Left lung (tissue), 10 donors: ENCODE results near the gene PEAR1. TPM values are rescaled to one million over a fixed set of nuclear protein-coding genes. Genes with fewer than 3 reads are reported as not detected.

Experiments used
- ATAC-seq: fragments of 200-7000 bp; cut with Tn5 transposase; one replicate; pipeline ENCODE4 v1.9.1; 2020; ENCODE audit warnings: moderate library complexity
- DNase-seq, 4 donors: peaks; one replicate each; pipeline ENCODE4 v3.0.0-alpha.2; 2013 to 2020
- H3K27ac ChIP-seq, 2 donors: fragments of 200-600 bp; sonication (generic) in 1 of 2; one replicate each; pipeline versions ENCODE4 v1.5.0 to v1.8.0; 2020 to 2021
- H3K27me3 ChIP-seq, 2 donors: fragments of 200-600 bp; sonication (generic) in 1 of 2; one replicate each; pipeline versions ENCODE4 v1.5.0 to v1.8.0; 2020 to 2021
- H3K36me3 ChIP-seq, 2 donors: fragments of 200-600 bp; sonication (generic) in 1 of 2; one replicate each; pipeline versions ENCODE4 v1.5.0 to v1.8.0; 2020 to 2021
- H3K4me1 ChIP-seq, 2 donors: fragments of 200-600 bp; one replicate each; pipeline ENCODE4 v1.8.0; 2021
- H3K4me3 ChIP-seq, 2 donors: fragments of 200-600 bp; sonication (generic) in 1 of 2; one replicate each; pipeline versions ENCODE4 v1.5.0 to v1.8.0; 2020 to 2021; ENCODE audit warnings: mild to moderate bottlenecking in 1 of 2
- H3K9me3 ChIP-seq, 2 donors: fragments of 200-600 bp; sonication (generic) in 1 of 2; one replicate each; pipeline versions ENCODE4 v1.5.0 to v1.8.0; 2020 to 2021
- CTCF ChIP-seq, 2 donors: fragments of 200-600 bp; sonication (generic) in 1 of 2; IDR thresholded peaks; one replicate each; pipeline versions ENCODE4 v1.5.0 to v1.8.0; 2021; ENCODE audit warnings: antibody characterized with exemption in 2 of 2
- intact Hi-C, 2 donors: fragments of 100-400 bp; cut with DNase I; formaldehyde crosslinking; loops; one replicate each; pipeline versions ENCODE4 v1.11.2 to v1.14.2; 2022
- polyA plus RNA-seq, 6 donors: library from polyadenylated mRNA; unstranded; fragments of 120-200 nt; gene quantifications; one replicate each; pipeline ENCODE4 v1.2.1, GENCODE V29; 2013; ENCODE audit not compliant: insufficient read length in 6 of 6
- total RNA-seq, 2 donors: library from RNA; stranded (reverse); fragmentation: NEBNext Ultra II Directional; extraction: Animal tissue kit (Norgen Biotek cat#: 25700); gene quantifications; one replicate each; pipeline ENCODE4 v1.2.1, GENCODE V29; 2021
- donor health status: DM: no; HTN: yes; CAD: no.
- donor health status: DM: no; HTN: no; CAD: no.

The PEAR1 gene
- total and polyA plus RNA-seq, 8 donors = 10.6 to 30.1 (median 28.3) TPM

DNA sequence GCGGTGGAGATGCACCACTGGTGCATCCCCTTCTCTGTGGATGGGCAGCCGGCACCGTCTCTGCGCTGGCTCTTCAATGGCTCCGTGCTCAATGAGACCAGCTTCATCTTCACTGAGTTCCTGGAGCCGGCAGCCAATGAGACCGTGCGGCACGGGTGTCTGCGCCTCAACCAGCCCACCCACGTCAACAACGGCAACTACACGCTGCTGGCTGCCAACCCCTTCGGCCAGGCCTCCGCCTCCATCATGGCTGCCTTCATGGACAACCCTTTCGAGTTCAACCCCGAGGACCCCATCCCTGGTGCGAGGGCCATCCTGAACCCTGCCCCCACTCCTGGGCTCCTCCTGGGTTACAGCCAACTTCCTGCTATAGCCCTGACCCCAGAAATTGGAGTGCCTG lies 19.9 kb upstream of the PEAR1 start:
- TF ChIP-seq CTCF (IDR thresholded peaks at IDR 0.05) = no peak
- Histone ChIP-seq H3K27me3 (peaks cover 0 to 52% of the 10 kb centered on the region in 2 donors), H3K9me3 (no peaks in the 10 kb centered on the region), H3K27ac (no peak overlapping the region), H3K36me3 (no peaks in the 10 kb centered on the region), H3K4me3 (no peak overlapping the region), H3K4me1 (no peaks in the 10 kb centered on the region)
- no peak for ATAC-seq
- intact Hi-C loops = no loop called here
- DNase-seq = no peak

- DNase-seq (no peak), ATAC-seq (no peak)
- Histone ChIP-seq H3K27ac (no peak overlapping the region), H3K36me3 (no peaks in the 10 kb centered on the region), H3K4me1 (no peaks in the 10 kb centered on the region), H3K4me3 (no peak overlapping the region), H3K9me3 (no peaks in the 10 kb centered on the region), H3K27me3 (peaks cover 0 to 57% of the 10 kb centered on the region in 2 donors)
- intact Hi-C loops = no loop called here
- TF ChIP-seq CTCF (IDR thresholded peaks at IDR 0.05) = no peak
These were observed 19.4 kb upstream of the PEAR1 start for GRCh38 chr1:156874142-156874541.

DNA sequence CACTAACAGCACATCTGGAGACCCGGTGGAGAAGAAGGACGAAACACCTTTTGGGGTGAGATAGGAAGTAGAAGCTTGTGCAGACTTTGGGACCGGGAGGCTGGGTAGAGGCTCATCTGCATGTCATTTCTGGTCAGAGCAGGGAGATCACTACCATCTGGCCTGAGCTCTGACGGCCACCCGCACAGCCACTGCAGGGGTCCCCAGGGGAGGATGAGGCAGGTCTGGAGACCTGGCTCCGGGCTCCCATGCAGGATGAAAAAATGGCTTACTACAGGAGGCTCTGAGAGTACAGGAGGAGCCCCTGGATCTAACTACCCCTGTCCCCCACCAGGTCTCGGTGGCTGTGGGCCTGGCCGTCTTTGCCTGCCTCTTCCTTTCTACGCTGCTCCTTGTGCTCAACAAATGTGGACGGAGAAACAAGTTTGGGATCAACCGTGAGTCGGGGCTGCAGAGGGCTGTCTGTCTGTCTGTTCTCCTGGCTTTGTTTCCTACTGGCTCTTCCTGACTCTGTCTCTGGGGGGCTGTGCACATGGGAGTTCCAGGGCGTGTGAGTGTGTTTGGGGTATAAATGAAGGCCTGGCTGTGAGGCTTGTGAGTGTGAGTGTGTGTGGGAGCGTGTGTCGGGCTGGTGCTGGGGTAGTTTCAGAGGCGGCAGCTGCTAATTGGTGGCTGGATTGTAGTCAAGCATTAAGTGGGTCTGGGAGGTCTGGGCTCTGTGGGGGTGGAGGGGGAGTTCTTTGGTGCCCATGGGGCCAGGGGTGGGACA lies 18.8 kb upstream of the PEAR1 start:
- no peaks in the 10 kb centered on the region for H3K4me1 ChIP-seq
- no peaks in the 10 kb centered on the region for H3K9me3 ChIP-seq
- intact Hi-C loops = no loop called here

GRCh38 chr1:156875341-156875615 lies 18.2 kb upstream of the PEAR1 start:
- no peaks in the 10 kb centered on the region for H3K4me1 ChIP-seq
- no peaks in the 10 kb centered on the region for H3K9me3 ChIP-seq
- no peak for DNase-seq
- H3K36me3 ChIP-seq = no peaks in the 10 kb centered on the region
- peaks cover 0 to 68% of the 10 kb centered on the region in 2 donors for H3K27me3 ChIP-seq
- no peak overlapping the region for H3K27ac ChIP-seq
- no peak for ATAC-seq
- no peak overlapping the region for H3K4me3 ChIP-seq
- no peak for TF ChIP-seq CTCF (IDR thresholded peaks at IDR 0.05)
- intact Hi-C loops = no loop called here

More for the DNA sequence above, 18.8 kb upstream of the PEAR1 start:
- Histone ChIP-seq H3K27ac (no peak overlapping the region), H3K27me3 (peaks cover 0 to 63% of the 10 kb centered on the region in 2 donors), H3K4me3 (no peak overlapping the region), H3K36me3 (no peaks in the 10 kb centered on the region)
- ATAC-seq (no peak), DNase-seq (no peak)
- TF ChIP-seq CTCF (IDR thresholded peaks at IDR 0.05) = no peak

GRCh38 chr1:156876281-156876680 lies 17.2 kb upstream of the PEAR1 start:
- H3K27ac ChIP-seq = no peak overlapping the region
- ATAC-seq (no peak), DNase-seq (no peak)
- no peak for TF ChIP-seq CTCF (IDR thresholded peaks at IDR 0.05)
- H3K36me3 ChIP-seq = no peaks in the 10 kb centered on the region
- no peak overlapping the region for H3K4me3 ChIP-seq
- no peaks in the 10 kb centered on the region for H3K4me1 ChIP-seq
- H3K9me3 ChIP-seq = no peaks in the 10 kb centered on the region
- peaks cover 0 to 78% of the 10 kb centered on the region in 2 donors for H3K27me3 ChIP-seq
- intact Hi-C loops = no loop called here
